IMR-90 (cell line): ENCODE results near the gene INSYN2A. TPM values are rescaled to one million over a fixed set of nuclear protein-coding genes. Genes with fewer than 3 reads are reported as not detected.

Experiments used
- ATAC-seq: fragments of 200-7000 bp; cut with Tn5 transposase; 2 replicates; pipeline ENCODE4 v1.9.1; 2020; ENCODE audit warnings: low read depth, mild to moderate bottlenecking, moderate library complexity
- BruUV-seq: library from RNA; stranded (reverse); fragments of 400-500 nt; replicated peaks from 2 replicates; lab custom pipeline; 2021; lab: Mats Ljungman, UMichigan
- CTCF ChIA-PET: fragments of 300-600 bp; formaldehyde crosslinking; extraction: SDS; loops from one replicate; lab custom pipeline; 2021; ENCODE audit warnings: antibody characterized with exemption; lab: Yijun Ruan, JAX
- POLR2A ChIA-PET: fragments of 300-600 bp; sonication (Branson Sonifier 250); formaldehyde crosslinking; loops from one replicate; lab custom pipeline; 2022; ENCODE audit warnings: antibody characterized with exemption; ENCODE audit not compliant: unreplicated experiment; lab: Charles Lee
- DNase-seq: peaks from one replicate; pipeline ENCODE4 v3.0.0; 2013
- H2AFZ ChIP-seq: replicated peaks from 2 replicates; pipeline ENCODE3; 2013; ENCODE audit warnings: low read length, mild to moderate bottlenecking; ENCODE audit not compliant: poor library complexity
- H2AK5ac ChIP-seq: 2 replicates; pipeline ENCODE4 v1.6.1; 2013; ENCODE audit warnings: low read depth, low read length, inconsistent platforms
- H2AK9ac ChIP-seq: replicated peaks from 2 replicates; pipeline ENCODE3; 2013; ENCODE audit warnings: mild to moderate bottlenecking, low read depth, low read length, moderate library complexity; ENCODE audit not compliant: poor library complexity
- H2BK120ac ChIP-seq: 2 replicates; pipeline ENCODE4 v1.6.1; 2013; ENCODE audit warnings: low read depth, low read length, inconsistent platforms
- H2BK15ac ChIP-seq: 3 replicates; pipeline ENCODE4 v1.6.1; 2013; ENCODE audit warnings: low read depth, low read length, inconsistent platforms
- H2BK20ac ChIP-seq: 2 replicates; pipeline ENCODE4 v1.6.1; 2013; ENCODE audit warnings: low read depth, mild to moderate bottlenecking, inconsistent platforms, low read length, moderate library complexity
- H2BK5ac ChIP-seq: 2 replicates; pipeline ENCODE4 v1.6.1; 2013; ENCODE audit warnings: mild to moderate bottlenecking, low read depth, low read length, inconsistent platforms; ENCODE audit not compliant: poor library complexity, severe bottlenecking
- H3K14ac ChIP-seq: replicated peaks from 2 replicates; pipeline ENCODE4 v1.6.1; 2013; ENCODE audit warnings: low read depth, low read length, inconsistent platforms
- H3K18ac ChIP-seq: 2 replicates; pipeline ENCODE4 v1.6.1; 2013; ENCODE audit warnings: low read depth, low read length, control low read depth
- H3K23ac ChIP-seq: 2 replicates; pipeline ENCODE4 v1.6.1; 2013; ENCODE audit warnings: low read depth, low read length, inconsistent platforms
- H3K27ac ChIP-seq: 2 replicates; pipeline ENCODE4 v1.5.1; 2013; ENCODE audit warnings: mild to moderate bottlenecking, control low read depth, low read length; ENCODE audit not compliant: insufficient read depth
- H3K27me3 ChIP-seq: 2 replicates; pipeline ENCODE4 v1.6.1; 2013; ENCODE audit warnings: low read length; ENCODE audit not compliant: control insufficient read depth, insufficient read depth
- H3K36me3 ChIP-seq: 2 replicates; pipeline ENCODE4 v1.6.1; 2013; ENCODE audit warnings: low read length, mixed read lengths; ENCODE audit not compliant: control insufficient read depth, insufficient read depth
- H3K4ac ChIP-seq: 2 replicates; pipeline ENCODE4 v1.6.1; 2013; ENCODE audit warnings: low read depth, low read length, inconsistent platforms
- H3K4me1 ChIP-seq: 2 replicates; pipeline ENCODE4 v1.6.1; 2013; ENCODE audit warnings: low read length, mixed read lengths; ENCODE audit not compliant: control insufficient read depth, insufficient read depth
- H3K4me2 ChIP-seq: 2 replicates; pipeline ENCODE4 v1.6.1; 2013; ENCODE audit warnings: low read depth, mild to moderate bottlenecking, control low read depth, low read length, moderate library complexity
- H3K4me3 ChIP-seq: 2 replicates; pipeline ENCODE4 v1.5.1; 2013; ENCODE audit warnings: low read depth, mild to moderate bottlenecking, control low read depth, low read length, moderate library complexity; ENCODE audit not compliant: insufficient read depth
- H3K56ac ChIP-seq: 2 replicates; pipeline ENCODE4 v1.6.1; 2013; ENCODE audit warnings: low read length, inconsistent platforms; ENCODE audit not compliant: insufficient read depth; ENCODE audit errors: extremely low read depth
- H3K79me1 ChIP-seq, 2 experiments: 2 replicates each; pipeline ENCODE4 v1.6.1; 2013; ENCODE audit warnings: low read length in 2 of 2, inconsistent platforms in 1 of 2, low read depth in 1 of 2
- H3K9ac ChIP-seq: 2 replicates; pipeline ENCODE4 v1.6.1; 2013; ENCODE audit warnings: low read depth, low read length, control low read depth
- H3K9me1 ChIP-seq: 2 replicates; pipeline ENCODE4 v1.6.1; 2013; ENCODE audit warnings: low read length, inconsistent platforms; ENCODE audit not compliant: insufficient read depth
- H3K9me3 ChIP-seq: 2 replicates; pipeline ENCODE4 v1.6.1; 2013; ENCODE audit warnings: low read length; ENCODE audit not compliant: control insufficient read depth, insufficient read depth
- H4K20me1 ChIP-seq: 2 replicates; pipeline ENCODE4 v1.6.1; 2013; ENCODE audit warnings: low read length, inconsistent platforms; ENCODE audit not compliant: insufficient read depth
- H4K5ac ChIP-seq: 2 replicates; pipeline ENCODE4 v1.6.1; 2013; ENCODE audit warnings: mild to moderate bottlenecking, low read depth, low read length, control low read depth
- H4K8ac ChIP-seq, 2 experiments: 2 replicates each; pipeline ENCODE4 v1.6.1; 2013; ENCODE audit warnings: low read depth in 2 of 2, low read length in 2 of 2, control low read depth in 1 of 2, inconsistent platforms in 1 of 2
- H4K91ac ChIP-seq: 2 replicates; pipeline ENCODE4 v1.6.1; 2013; ENCODE audit warnings: low read depth, low read length, inconsistent platforms; ENCODE audit not compliant: insufficient read depth
- CEBPB ChIP-seq: IDR thresholded peaks from 2 replicates; pipeline ENCODE4 v1.6.1; 2012; ENCODE audit warnings: low read depth, low read length, improper control_type of control experiment
- ELK1 ChIP-seq: fragments of 150-350 bp; IDR thresholded peaks from 2 replicates; pipeline ENCODE4 v1.6.1; 2016; ENCODE audit warnings: low read depth, mild to moderate bottlenecking, low read length, moderate library complexity, borderline replicate concordance
- MAFK ChIP-seq: IDR thresholded peaks from 2 replicates; pipeline ENCODE4 v1.6.1; 2012; ENCODE audit warnings: low read depth, low read length, improper control_type of control experiment
- RAD21 ChIP-seq: IDR thresholded peaks from 2 replicates; pipeline ENCODE4 v1.6.1; 2012; ENCODE audit warnings: low read length, improper control_type of control experiment
- RCOR1 ChIP-seq: IDR thresholded peaks from 2 replicates; pipeline ENCODE4 v1.6.1; 2012; ENCODE audit warnings: mild to moderate bottlenecking, low read length, improper control_type of control experiment; ENCODE audit not compliant: insufficient replicate concordance
- USF2 ChIP-seq: fragments of 150-350 bp; IDR thresholded peaks from 2 replicates; pipeline ENCODE4 v1.6.1; 2017; ENCODE audit warnings: mild to moderate bottlenecking, antibody characterized with exemption, low read length, low read depth
- WGBS, 2 experiments: methylation state at CpG; one replicate each; pipeline versions ENCODE4 v1.1.5 to v1.1.7; 2013; ENCODE audit warnings: missing lambda C conversion rate in 2 of 2; ENCODE audit not compliant: insufficient read length in 1 of 2; ENCODE audit errors: extremely low coverage in 2 of 2; 5-methylcytosine and 5-hydroxymethylcytosine counted together
- dilution Hi-C: fragments of 300-500 bp; cut with HindIII; formaldehyde crosslinking; loops from one replicate; pipeline ENCODE4 v1.14.3; 2018; ENCODE audit warnings: low sequenced_read_pairs; ENCODE audit not compliant: unreplicated experiment
- in situ Hi-C: fragments of 300-500 bp; cut with MboI; formaldehyde crosslinking; loops from 3 replicates; pipeline ENCODE4 v1.14.3; 2019; ENCODE audit warnings: low sequenced_read_pairs, inconsistent platforms, mixed read lengths
- intact Hi-C: fragments of 100-400 bp; cut with micrococcal nuclease; formaldehyde crosslinking; loops from 2 replicates; pipeline ENCODE4 v1.10.0; 2022
- polyA plus RNA-seq, 3 experiments: library from polyadenylated mRNA; depleted of rRNA; stranded (reverse); fragments of >200 nt; gene quantifications; 2 replicates each; pipeline ENCODE4 v1.2.3, GENCODE V29; 2012; ENCODE audit warnings: low replicate concordance in 1 of 3
- total RNA-seq: library from RNA; depleted of rRNA; stranded (reverse); fragments of >200 nt; gene quantifications from 2 replicates; pipeline ENCODE4 v1.2.3, GENCODE V29; 2012

Gene INSYN2A
- total and polyA plus RNA-seq, 2 of the 4 experiments (the other 2 are of a cell fraction) = 0.10 to 0.18 TPM

GRCh38 chr10:127157506-127158200 is 38.7 kb downstream of the INSYN2A start:
- H3K9me3 ChIP-seq = no peaks in the 10 kb centered on the region

More at GRCh38 chr10:127157506-127158200, 38.7 kb downstream of the INSYN2A start:
- Histone ChIP-seq H2BK120ac (no peak overlapping the region), H3K4me2 (no peak overlapping the region), H2AK9ac (no peak overlapping the region), H4K91ac (no peak overlapping the region), H3K4me1 (peaks cover 10% of the 10 kb centered on the region), H2BK5ac (no peak overlapping the region), H3K14ac (no peak overlapping the region), H3K36me3 (no peaks in the 10 kb centered on the region), H3K18ac (no peak overlapping the region), H3K4me3 (no peak overlapping the region), H3K56ac (no peak overlapping the region), H4K20me1 (peaks cover 36% of the 10 kb centered on the region; the same call in 1 of the 2 replicates), H3K9ac (no peak overlapping the region), H2BK15ac (no peak overlapping the region), H3K4ac (no peak overlapping the region), H2AFZ (no peak overlapping the region), H3K27ac (no peak overlapping the region), H3K27me3 (no peaks in the 10 kb centered on the region), H4K8ac (no peak overlapping the region), H3K79me1 (peaks cover 32 to 54% of the 10 kb centered on the region in 2 experiments), H4K5ac (no peak overlapping the region), H3K9me1 (peaks cover 13% of the 10 kb centered on the region), H3K23ac (no peak overlapping the region), H2BK20ac (no peak overlapping the region), H2AK5ac (no peak overlapping the region)
- in situ Hi-C loops (no loop called here), dilution Hi-C loops (no loop called here), intact Hi-C loops (loop anchor here (2.0 kb wide), 1 partner anchor 35 kb away; no protein-coding TSS in a partner anchor)
- ChIA-PET POLR2A (no interaction called here), CTCF (no interaction called here)
- DNase-seq (peak; percentile 23), ATAC-seq (no peak)
- no CpG with 5 or more reads among the region's 2 CpGs for WGBS, 2 experiments
- TF ChIP-seq ELK1 (no peak), CEBPB (no peak), USF2 (no peak), RAD21 (no peak), RCOR1 (no peak), MAFK (no peak)
- BruUV-seq = no TSS peak
